ENCODE results near the gene ZNG1B.
"Not testable (repeated sequence)": the region's sequence is repeated elsewhere in the genome, so short reads cannot be mapped to it uniquely, and the experiment has no call there.

ZNG1B gene

GRCh38 chr2:113528126-113528525 is 90.6 kb downstream of the ZNG1B start:
- not testable (repeated sequence) for DNase-seq (ENCODE audit: low read depth); H3K4me3 ChIP-seq (ENCODE audit: low read length)

DNA sequence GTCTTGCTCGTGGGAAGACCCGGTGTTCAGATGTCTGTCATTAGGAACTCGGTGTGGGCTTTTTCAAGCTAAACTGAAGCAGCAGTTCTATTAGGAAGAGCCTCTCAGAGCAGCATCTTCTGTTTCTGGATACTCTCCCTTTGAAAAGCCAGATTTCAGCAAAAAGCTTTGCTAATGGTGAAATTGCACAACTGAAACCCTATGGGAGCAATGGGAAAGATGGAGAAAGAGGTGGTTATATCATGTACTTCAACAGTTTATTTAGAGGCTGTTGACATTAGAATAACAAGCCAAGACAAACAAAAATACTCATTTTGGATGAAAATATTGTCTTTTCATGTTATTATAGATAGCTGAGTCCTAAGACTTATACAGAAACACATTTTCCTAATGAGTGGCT is 91.4 kb downstream of the ZNG1B start:
- H3K4me3 ChIP-seq (ENCODE audit: low read length); DNase-seq (ENCODE audit: low read depth): not testable (repeated sequence)

- H3K4me3 ChIP-seq (ENCODE audit: low read length); DNase-seq (ENCODE audit: low read depth): not testable (repeated sequence)
Observed at GRCh38 chr2:113532991-113533390, 95.5 kb downstream of the ZNG1B start.

DNA sequence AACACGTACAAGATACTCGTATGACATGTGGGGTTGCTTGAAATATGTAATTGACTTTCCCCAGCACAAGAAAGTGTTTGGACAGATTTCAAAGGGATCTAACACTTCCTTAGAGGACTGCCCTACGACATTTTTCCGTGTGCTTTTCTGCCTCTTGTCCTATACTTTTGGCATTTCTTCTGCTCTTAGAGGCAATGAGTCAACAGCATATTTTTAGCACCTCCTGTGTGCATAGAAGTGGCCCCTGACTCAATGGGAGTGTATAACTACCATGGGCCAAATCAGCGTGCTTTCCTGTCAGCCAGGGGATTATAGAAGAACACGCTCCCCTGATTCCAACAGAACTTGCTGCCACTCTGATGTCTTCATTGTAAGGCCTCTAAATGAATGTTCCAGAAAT is 99.1 kb downstream of the ZNG1B start:
- H3K4me3 ChIP-seq (ENCODE audit: low read length); DNase-seq (ENCODE audit: low read depth): not testable (repeated sequence)

- peak overlapping the region; percentile 53 for H3K4me3 ChIP-seq (ENCODE audit: low read length)
- not testable (repeated sequence) for DNase-seq (ENCODE audit: low read depth)
Observed at GRCh38 chr2:113540834-113541203, 103.3 kb downstream of the ZNG1B start.

GRCh38 chr2:113541204-113541975 is 103.9 kb downstream of the ZNG1B start:
- peak overlapping the region; percentile 53 for H3K4me3 ChIP-seq (ENCODE audit: low read length)
- not testable (repeated sequence) for DNase-seq (ENCODE audit: low read depth)

GRCh38 chr2:113541976-113542485 is 104.5 kb downstream of the ZNG1B start:
- peak overlapping the region; percentile 53 for H3K4me3 ChIP-seq (ENCODE audit: low read length)
- not testable (repeated sequence) for DNase-seq (ENCODE audit: low read depth)

GRCh38 chr2:113542529-113542928 is 105.0 kb downstream of the ZNG1B start:
- H3K4me3 ChIP-seq (ENCODE audit: low read length) = peak overlapping the region; percentile 53
- DNase-seq (ENCODE audit: low read depth) = not testable (repeated sequence)

Measured in retinal pigment epithelial cell (primary cell).